Brain microvascular endothelial cell (primary cell): ENCODE data around the gene ATP6V0A1.
"Not testable (repeated sequence)": the region's sequence is repeated elsewhere in the genome, so short reads cannot be mapped to it uniquely, and the experiment has no call there.

Experiments used
- DNase-seq: peaks from one replicate; pipeline ENCODE4 v3.0.0-alpha.2; 2020
- H3K27ac ChIP-seq: fragments of 250-450 bp; sonication (Bioruptor Pico); 2 replicates; pipeline ENCODE4 v1.5.1; 2020; ENCODE audit warnings: mild to moderate bottlenecking, moderate library complexity
- H3K27me3 ChIP-seq: fragments of 250-450 bp; sonication (Bioruptor Pico); replicated peaks from 2 replicates; pipeline ENCODE4 v1.5.1; 2020; ENCODE audit warnings: mild to moderate bottlenecking
- H3K36me3 ChIP-seq: fragments of 250-450 bp; sonication (Bioruptor Pico); replicated peaks from 2 replicates; pipeline ENCODE4 v1.5.1; 2020; ENCODE audit warnings: mild to moderate bottlenecking
- H3K4me3 ChIP-seq: 2 replicates; pipeline ENCODE4 v1.5.1; 2011; ENCODE audit warnings: low read depth, mild to moderate bottlenecking, control low read depth, low read length, moderate library complexity
- CTCF ChIP-seq: IDR thresholded peaks from 2 replicates; pipeline ENCODE4 v1.5.1; 2011; ENCODE audit warnings: low read depth, mild to moderate bottlenecking, moderate library complexity, low read length, control low read depth, inconsistent platforms; ENCODE audit errors: missing control alignments
- in situ Hi-C: cut with HindIII; loops from 2 replicates; pipeline ENCODE4 v1.10.0; 2017; ENCODE audit warnings: low sequenced_read_pairs, low pct_ligation_motif_present

Gene ATP6V0A1

GRCh38 chr17:42453439-42453838, 5.2 kb upstream of the ATP6V0A1 start:
- DNase-seq = no peak
- in situ Hi-C loops = no loop called here
- Histone ChIP-seq H3K36me3 (no peaks in the 10 kb centered on the region), H3K4me3 (no peak overlapping the region), H3K27ac (no peak overlapping the region), H3K27me3 (no peaks in the 10 kb centered on the region)
- no peak for TF ChIP-seq CTCF

- H3K36me3 ChIP-seq, H3K4me3 ChIP-seq, DNase-seq, H3K27ac ChIP-seq, H3K27me3 ChIP-seq, in situ Hi-C loops: not testable (repeated sequence)
These were observed 3.7 kb upstream of the ATP6V0A1 start for GRCh38 chr17:42454987-42455386.

- in situ Hi-C loops = no loop called here
- TF ChIP-seq CTCF = no peak
- peaks cover 4% of the 10 kb centered on the region for H3K36me3 ChIP-seq
- no peak overlapping the region for H3K4me3 ChIP-seq
- no peak for DNase-seq
- H3K27ac ChIP-seq = no peak overlapping the region
- no peaks in the 10 kb centered on the region for H3K27me3 ChIP-seq
These were observed 2.2 kb upstream of the ATP6V0A1 start for GRCh38 chr17:42456223-42457106.

GRCh38 chr17:42457107-42457792, 1.4 kb upstream of the ATP6V0A1 start:
- TF ChIP-seq CTCF = no peak
- DNase-seq = no peak
- Histone ChIP-seq H3K27me3 (no peaks in the 10 kb centered on the region), H3K27ac (no peak overlapping the region), H3K4me3 (no peak overlapping the region), H3K36me3 (peaks cover 8% of the 10 kb centered on the region)
- in situ Hi-C loops = no loop called here

- H3K4me3 ChIP-seq = peak overlapping the region; percentile 81
- peak overlapping the region; percentile 66 for H3K27ac ChIP-seq
- in situ Hi-C loops = no loop called here
- DNase-seq = peak; percentile 41
- H3K36me3 ChIP-seq = peaks cover 13% of the 10 kb centered on the region
- peak; percentile 65 for TF ChIP-seq CTCF
- H3K27me3 ChIP-seq = no peaks in the 10 kb centered on the region
These were observed 650 bp downstream of the ATP6V0A1 start for GRCh38 chr17:42459256-42459800.

GRCh38 chr17:42459801-42460281, 1.2 kb downstream of the ATP6V0A1 start:
- peak; percentile 57 for DNase-seq
- Histone ChIP-seq H3K27ac (peak overlapping the region; percentile 20), H3K4me3 (peak overlapping the region; percentile 81), H3K27me3 (no peaks in the 10 kb centered on the region), H3K36me3 (peaks cover 16% of the 10 kb centered on the region)
- TF ChIP-seq CTCF = no peak
- in situ Hi-C loops = no loop called here
